ENCODE data around the gene RGL1.

Gene RGL1

GRCh38 chr1:183824291-183824690, 19.4 kb downstream of the RGL1 start:
- H3K27me3 ChIP-seq (replicated peaks; ENCODE audit: insufficient read depth, low read length) = no peaks in the 10 kb centered on the region
- H3K79me2 ChIP-seq (ENCODE audit: low read length) = peaks cover 86% of the 10 kb centered on the region
- no peaks in the 10 kb centered on the region for H3F3A ChIP-seq (ENCODE audit: insufficient read depth, low read length)
- no peak overlapping the region for H3K9ac ChIP-seq (ENCODE audit: low read length)
- H3K27ac ChIP-seq (ENCODE audit: low read length) = no peak overlapping the region
- no peaks in the 10 kb centered on the region for H4K20me1 ChIP-seq (ENCODE audit: insufficient read depth, low read length)
- no peak for TF ChIP-seq CTCF (IDR thresholded peaks at IDR 0.05; ENCODE audit: low read length)
- no peak for TF ChIP-seq EZH2 (optimal IDR thresholded peaks at IDR 0.05; ENCODE audit: low read depth, low read length)
- no peak for TF ChIP-seq EZH2phosphoT487 (IDR thresholded peaks at IDR 0.05; ENCODE audit: low read length)
- no peaks in the 10 kb centered on the region for H3K9me3 ChIP-seq (replicated peaks; ENCODE audit: insufficient read depth, low read length)
- H3K36me3 ChIP-seq (replicated peaks; ENCODE audit: insufficient read depth, low read length) = no peaks in the 10 kb centered on the region
- H2AFZ ChIP-seq (ENCODE audit: low read length) = no peak overlapping the region
- DNase-seq = no peak
- H3K4me2 ChIP-seq (ENCODE audit: low read depth, low read length) = no peak overlapping the region
- H3K9me2 ChIP-seq (replicated peaks; ENCODE audit: insufficient read depth, low read length) = no peaks in the 10 kb centered on the region
- no peak overlapping the region for H3K4me3 ChIP-seq (ENCODE audit: low read length)
- H3K4me1 ChIP-seq (ENCODE audit: low read length) = 0 out of 2 replicates have a peak, but pooled peaks cover 7% of the 10 kb centered on the region

GRCh38 chr1:183827801-183828200, 22.9 kb downstream of the RGL1 start:
- peaks cover 82% of the 10 kb centered on the region for H3K79me2 ChIP-seq (ENCODE audit: low read length)
- DNase-seq = no peak

GRCh38 chr1:183830389-183830788, 25.5 kb downstream of the RGL1 start:
- Histone ChIP-seq H4K20me1 (ENCODE audit: insufficient read depth, low read length) (no peaks in the 10 kb centered on the region), H3K4me2 (ENCODE audit: low read depth, low read length) (no peak overlapping the region), H2AFZ (ENCODE audit: low read length) (no peak overlapping the region), H3K27me3 (replicated peaks; ENCODE audit: insufficient read depth, low read length) (no peaks in the 10 kb centered on the region), H3K4me1 (ENCODE audit: low read length) (0 out of 2 replicates have a peak, but pooled peaks cover 4% of the 10 kb centered on the region), H3F3A (ENCODE audit: insufficient read depth, low read length) (no peaks in the 10 kb centered on the region), H3K79me2 (ENCODE audit: low read length) (peaks cover 82% of the 10 kb centered on the region), H3K36me3 (replicated peaks; ENCODE audit: insufficient read depth, low read length) (no peaks in the 10 kb centered on the region), H3K27ac (ENCODE audit: low read length) (no peak overlapping the region), H3K9me3 (replicated peaks; ENCODE audit: insufficient read depth, low read length) (no peaks in the 10 kb centered on the region), H3K4me3 (ENCODE audit: low read length) (no peak overlapping the region), H3K9me2 (replicated peaks; ENCODE audit: insufficient read depth, low read length) (no peaks in the 10 kb centered on the region), H3K9ac (ENCODE audit: low read length) (no peak overlapping the region)
- TF ChIP-seq EZH2 (optimal IDR thresholded peaks at IDR 0.05; ENCODE audit: low read depth, low read length) = no peak
- no peak for DNase-seq

More at GRCh38 chr1:183827801-183828200, 22.9 kb downstream of the RGL1 start:
- Histone ChIP-seq H3K9me2 (replicated peaks; ENCODE audit: insufficient read depth, low read length) (no peaks in the 10 kb centered on the region), H3K36me3 (replicated peaks; ENCODE audit: insufficient read depth, low read length) (no peaks in the 10 kb centered on the region), H3K27me3 (replicated peaks; ENCODE audit: insufficient read depth, low read length) (no peaks in the 10 kb centered on the region), H3F3A (ENCODE audit: insufficient read depth, low read length) (no peaks in the 10 kb centered on the region), H3K4me3 (ENCODE audit: low read length) (no peak overlapping the region), H4K20me1 (ENCODE audit: insufficient read depth, low read length) (no peaks in the 10 kb centered on the region), H3K9ac (ENCODE audit: low read length) (no peak overlapping the region), H3K9me3 (replicated peaks; ENCODE audit: insufficient read depth, low read length) (no peaks in the 10 kb centered on the region), H3K27ac (ENCODE audit: low read length) (no peak overlapping the region), H2AFZ (ENCODE audit: low read length) (no peak overlapping the region), H3K4me2 (ENCODE audit: low read depth, low read length) (no peak overlapping the region), H3K4me1 (ENCODE audit: low read length) (no peaks in the 10 kb centered on the region)
- TF ChIP-seq EZH2 (optimal IDR thresholded peaks at IDR 0.05; ENCODE audit: low read depth, low read length) (no peak), EZH2phosphoT487 (IDR thresholded peaks at IDR 0.05; ENCODE audit: low read length) (no peak), CTCF (IDR thresholded peaks at IDR 0.05; ENCODE audit: low read length) (no peak)

- Histone ChIP-seq H3K9ac (ENCODE audit: low read length) (no peak overlapping the region), H3K36me3 (replicated peaks; ENCODE audit: insufficient read depth, low read length) (no peaks in the 10 kb centered on the region), H3K4me1 (ENCODE audit: low read length) (0 out of 2 replicates have a peak, but pooled peaks cover 5% of the 10 kb centered on the region), H3K9me2 (replicated peaks; ENCODE audit: insufficient read depth, low read length) (no peaks in the 10 kb centered on the region), H3K4me3 (ENCODE audit: low read length) (no peak overlapping the region), H3K4me2 (ENCODE audit: low read depth, low read length) (no peak overlapping the region), H2AFZ (ENCODE audit: low read length) (no peak overlapping the region), H4K20me1 (ENCODE audit: insufficient read depth, low read length) (no peaks in the 10 kb centered on the region), H3K27me3 (replicated peaks; ENCODE audit: insufficient read depth, low read length) (no peaks in the 10 kb centered on the region), H3K9me3 (replicated peaks; ENCODE audit: insufficient read depth, low read length) (no peaks in the 10 kb centered on the region), H3F3A (ENCODE audit: insufficient read depth, low read length) (no peaks in the 10 kb centered on the region), H3K27ac (ENCODE audit: low read length) (no peak overlapping the region), H3K79me2 (ENCODE audit: low read length) (peaks cover 82% of the 10 kb centered on the region)
- DNase-seq = no peak
- TF ChIP-seq CTCF (IDR thresholded peaks at IDR 0.05; ENCODE audit: low read length) (no peak), EZH2 (optimal IDR thresholded peaks at IDR 0.05; ENCODE audit: low read depth, low read length) (no peak), EZH2phosphoT487 (IDR thresholded peaks at IDR 0.05; ENCODE audit: low read length) (no peak)
These were observed 26.4 kb downstream of the RGL1 start for GRCh38 chr1:183831311-183831710.

All from MM.1S (cell line).